Fibroblast of peridontal ligament (primary cell): ENCODE results near the gene CHTF18.

Experiments
- DNase-seq: peaks from one replicate; pipeline ENCODE4 v3.0.0-alpha.2; 2010; ENCODE audit errors: extremely low read depth

The CHTF18 gene

DNA sequence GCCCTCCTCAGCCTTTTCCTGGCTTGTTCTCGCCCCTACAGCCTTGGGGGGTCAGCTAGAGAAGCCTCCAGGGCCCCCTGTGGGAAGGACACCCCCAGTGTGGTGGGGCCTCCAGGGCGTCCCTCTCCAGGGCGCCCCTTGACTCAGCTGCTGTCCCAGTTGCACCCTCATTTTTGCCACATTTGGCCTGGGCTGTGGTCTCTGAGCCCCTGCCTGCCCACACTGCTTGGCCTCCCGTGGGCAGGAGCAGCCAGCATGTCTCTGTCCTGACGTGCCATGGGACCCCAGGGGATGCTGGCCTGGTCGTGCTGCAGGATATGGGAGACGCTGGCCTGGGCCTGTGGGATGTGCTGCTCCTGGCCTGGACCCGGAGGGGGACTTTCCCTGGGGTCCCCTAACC, 5.0 kb downstream of the CHTF18 start:
- DNase-seq = no peak

DNA sequence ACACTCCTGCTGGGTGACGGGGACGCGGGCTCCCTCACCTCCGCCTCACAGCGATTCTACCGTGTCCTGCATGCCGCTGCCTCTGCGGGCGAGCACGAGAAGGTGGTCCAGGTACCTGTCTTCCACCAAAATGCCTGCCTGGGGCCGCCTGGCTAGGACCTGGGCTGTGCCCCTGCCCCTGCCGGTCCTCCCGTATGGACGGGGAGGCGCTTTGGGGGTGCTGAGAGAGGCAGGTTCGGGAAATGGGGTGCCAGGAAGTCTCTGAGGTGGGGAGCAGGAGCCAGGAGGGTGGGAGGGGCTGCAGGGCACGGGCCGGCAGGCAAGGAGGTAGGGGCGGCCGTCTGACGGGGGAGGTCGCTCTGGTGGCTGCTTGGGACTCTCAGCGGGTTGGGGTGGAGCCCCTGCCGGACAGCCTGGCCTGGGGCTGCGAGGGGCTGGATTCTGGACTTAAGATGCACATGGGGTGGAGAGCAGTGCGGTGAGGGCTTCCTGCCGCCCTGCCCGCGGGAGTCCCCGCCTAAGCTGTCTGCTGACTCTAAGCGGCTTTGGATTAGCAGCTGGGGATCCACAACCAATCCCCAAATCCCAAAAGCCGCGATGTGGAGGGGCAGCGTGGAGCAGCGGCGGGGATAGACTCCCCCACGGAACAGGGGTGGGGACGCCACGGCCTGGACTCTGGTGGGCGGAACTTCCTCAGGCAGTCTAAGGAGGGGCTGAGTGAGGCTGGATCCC, 5.8 kb downstream of the CHTF18 start:
- DNase-seq = no peak

DNA sequence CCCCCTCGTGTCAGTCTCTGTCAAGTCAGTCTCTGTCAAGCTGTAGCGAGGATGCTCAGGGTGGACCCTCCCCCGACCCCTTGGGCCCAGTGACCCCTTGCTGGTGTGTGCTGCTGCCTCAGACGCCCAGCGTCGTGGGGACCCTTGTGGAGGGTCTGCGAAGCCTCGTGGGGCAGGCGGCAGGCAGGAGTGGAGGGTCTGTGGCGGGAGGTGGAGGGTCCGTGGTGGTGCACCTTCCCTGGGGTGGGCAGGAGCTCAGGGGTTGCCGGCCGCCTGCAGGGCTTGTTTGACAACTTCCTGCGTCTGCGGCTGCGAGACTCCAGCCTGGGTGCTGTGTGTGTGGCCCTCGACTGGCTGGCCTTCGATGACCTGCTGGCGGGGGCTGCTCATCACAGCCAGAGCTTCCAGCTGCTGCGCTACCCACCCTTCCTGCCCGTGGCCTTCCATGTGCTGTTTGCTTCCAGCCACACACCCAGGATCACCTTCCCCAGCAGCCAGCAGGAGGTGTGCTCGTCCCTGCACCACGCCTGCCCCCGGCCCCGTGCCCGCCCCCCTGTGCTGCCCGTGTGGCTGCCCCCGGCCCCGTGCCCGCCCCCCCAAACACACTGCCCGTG, 6.5 kb downstream of the CHTF18 start:
- DNase-seq = no peak

DNA sequence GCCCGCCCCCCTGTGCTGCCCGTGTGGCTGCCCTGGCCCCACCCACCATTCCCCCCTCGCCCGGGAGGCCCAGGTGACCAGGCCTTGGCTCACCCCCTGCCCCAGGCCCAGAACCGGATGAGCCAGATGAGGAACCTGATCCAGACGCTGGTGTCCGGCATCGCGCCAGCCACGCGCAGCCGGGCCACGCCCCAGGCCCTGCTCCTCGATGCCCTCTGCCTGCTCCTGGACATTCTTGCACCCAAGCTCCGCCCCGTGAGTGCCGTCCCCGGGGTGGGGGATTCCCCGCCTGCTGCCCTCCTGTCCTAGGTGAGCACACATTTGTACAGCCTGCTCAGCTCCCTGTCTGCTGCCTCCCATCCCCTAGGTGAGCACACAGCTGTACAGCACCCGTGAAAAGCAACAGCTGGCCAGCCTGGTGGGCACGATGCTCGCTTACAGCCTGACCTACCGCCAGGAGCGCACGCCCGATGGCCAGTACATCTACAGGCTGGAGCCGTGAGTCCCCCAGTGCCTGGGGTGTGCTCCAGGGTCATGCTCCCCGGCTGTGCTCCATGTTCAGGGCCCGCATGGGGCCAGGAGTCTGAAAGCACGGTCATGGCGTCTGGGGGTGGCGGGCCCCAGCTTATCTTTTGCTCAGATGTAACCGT, 7.3 kb downstream of the CHTF18 start:
- no peak for DNase-seq

DNA sequence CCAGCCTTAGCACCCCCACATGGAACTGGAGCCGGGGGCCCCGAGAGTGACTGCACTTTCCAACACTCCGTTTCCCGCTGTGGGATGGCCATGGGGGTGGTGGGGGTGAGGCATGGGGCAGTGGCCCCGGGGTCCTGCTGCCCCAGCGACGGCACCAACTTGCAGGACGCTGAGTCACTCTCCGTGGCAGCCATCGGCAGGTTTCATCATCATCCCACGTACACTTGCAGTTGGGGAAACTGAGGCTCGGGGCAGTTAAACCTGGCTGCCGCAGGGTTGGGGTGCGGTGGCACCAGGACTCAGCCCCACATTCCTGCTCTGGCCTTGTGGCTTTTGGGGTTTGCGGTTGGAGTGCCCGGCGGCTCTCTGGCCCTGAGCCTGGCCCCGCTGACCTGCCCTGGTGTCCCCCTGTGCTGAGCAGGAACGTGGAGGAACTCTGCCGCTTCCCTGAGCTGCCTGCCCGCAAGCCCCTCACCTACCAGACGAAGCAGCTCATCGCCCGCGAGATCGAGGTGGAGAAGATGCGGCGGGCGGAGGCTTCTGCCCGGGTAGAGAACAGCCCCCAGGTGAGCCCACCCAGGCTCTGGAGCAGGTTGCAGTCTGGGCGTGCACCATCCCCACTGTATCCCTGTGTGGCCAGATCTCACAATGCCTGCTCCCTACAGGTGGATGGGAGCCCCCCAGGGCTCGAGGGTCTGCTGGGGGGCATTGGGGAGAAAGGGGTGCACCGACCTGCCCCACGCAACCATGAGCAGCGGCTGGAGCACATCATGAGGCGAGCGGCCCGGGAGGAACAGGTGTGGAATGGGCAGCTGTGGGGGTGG, 8.1 kb downstream of the CHTF18 start:
- DNase-seq = no peak

DNA sequence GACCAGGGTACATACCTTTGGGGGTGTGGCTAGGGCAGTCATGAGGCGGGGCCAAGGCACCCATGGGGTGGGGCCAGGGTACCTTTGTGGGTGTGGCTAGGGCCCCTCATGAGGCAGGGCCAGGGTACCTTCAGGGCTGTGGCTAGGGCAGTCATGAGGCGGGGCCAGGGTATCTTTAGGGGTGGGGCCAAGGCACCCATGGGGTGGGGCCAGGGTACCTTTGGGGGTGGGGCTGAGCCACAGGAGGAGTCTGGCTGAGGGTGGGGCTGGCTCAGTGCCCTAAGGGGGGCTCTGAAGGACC, 8.7 kb downstream of the CHTF18 start:
- no peak for DNase-seq

DNA sequence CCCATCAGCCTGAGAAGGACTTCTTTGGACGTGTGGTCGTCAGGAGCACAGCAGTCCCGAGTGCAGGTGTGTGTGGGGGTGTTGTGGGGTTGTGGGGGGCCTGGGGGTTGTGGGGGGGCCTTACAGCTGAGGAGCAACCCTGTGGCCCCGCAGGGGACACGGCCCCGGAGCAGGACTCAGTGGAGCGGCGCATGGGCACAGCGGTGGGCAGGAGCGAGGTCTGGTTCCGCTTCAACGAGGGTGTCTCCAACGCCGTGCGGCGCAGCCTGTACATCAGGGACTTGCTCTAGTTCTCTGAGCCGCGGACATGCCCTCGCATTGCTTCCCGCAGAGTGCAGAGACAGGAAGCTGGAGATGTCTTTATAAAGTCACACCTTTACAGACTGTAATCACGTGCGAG, 9.3 kb downstream of the CHTF18 start:
- no peak for DNase-seq

DNA sequence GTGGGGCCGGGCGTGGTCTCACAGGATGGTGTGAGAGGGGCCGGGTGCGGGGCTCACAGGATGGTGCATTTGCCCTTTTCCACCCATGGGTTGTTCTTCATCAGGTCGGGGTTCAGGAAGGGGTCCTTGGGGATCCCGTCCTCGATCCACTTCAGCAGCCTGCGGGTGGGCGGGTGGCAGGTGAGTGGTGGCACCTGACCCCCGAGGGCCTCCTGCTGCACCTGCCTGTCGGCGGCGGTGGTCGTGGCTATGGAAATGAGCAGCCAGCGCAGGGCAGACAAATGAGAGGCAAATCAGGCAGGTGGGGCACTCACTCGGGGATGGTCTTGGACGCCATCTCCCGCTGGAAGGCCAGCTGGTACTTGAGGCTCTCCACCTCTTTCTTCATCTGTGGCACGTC, 10.2 kb downstream of the CHTF18 start:
- DNase-seq = no peak

DNA sequence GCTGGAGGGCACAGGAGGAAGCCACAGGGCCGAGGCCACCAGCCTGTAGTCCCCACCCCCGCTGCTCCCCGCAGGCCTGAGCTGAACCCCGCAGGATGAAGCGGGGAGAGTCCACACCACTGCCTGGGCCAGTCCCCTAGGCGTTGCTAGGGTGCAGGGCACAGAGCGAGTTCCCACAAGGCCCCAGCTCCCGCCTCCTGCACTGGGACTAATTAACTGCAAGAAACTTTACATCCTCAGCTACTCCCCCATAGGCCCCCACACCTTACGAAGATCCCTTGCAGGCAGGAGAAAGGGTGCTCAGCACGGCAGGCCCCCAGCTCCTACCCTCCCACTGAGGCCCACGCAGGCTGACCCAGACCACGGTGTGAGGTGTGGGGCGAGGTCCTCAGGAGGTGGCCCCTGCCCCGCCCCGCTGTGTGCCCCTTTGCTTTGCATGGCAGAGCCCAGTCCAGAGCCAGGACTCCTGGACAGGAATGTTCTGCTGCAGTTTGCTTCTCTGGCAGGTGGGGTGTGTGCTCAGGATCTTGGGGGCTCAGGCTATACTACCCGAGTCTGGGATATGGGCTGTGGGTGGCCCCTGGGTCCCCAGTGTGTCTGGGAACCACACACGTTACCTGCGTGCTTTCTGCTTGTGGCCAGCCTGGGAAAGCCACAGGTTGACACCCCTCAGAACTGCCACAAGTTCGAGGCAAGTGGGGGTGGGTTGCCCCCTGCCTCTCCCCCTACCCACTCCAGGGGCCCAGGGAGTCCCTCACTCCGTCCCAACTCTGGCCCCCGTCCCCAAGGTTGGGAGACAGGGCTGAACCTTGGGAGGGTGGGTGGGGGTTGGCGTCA, 10.9 kb downstream of the CHTF18 start:
- DNase-seq = no peak

DNA sequence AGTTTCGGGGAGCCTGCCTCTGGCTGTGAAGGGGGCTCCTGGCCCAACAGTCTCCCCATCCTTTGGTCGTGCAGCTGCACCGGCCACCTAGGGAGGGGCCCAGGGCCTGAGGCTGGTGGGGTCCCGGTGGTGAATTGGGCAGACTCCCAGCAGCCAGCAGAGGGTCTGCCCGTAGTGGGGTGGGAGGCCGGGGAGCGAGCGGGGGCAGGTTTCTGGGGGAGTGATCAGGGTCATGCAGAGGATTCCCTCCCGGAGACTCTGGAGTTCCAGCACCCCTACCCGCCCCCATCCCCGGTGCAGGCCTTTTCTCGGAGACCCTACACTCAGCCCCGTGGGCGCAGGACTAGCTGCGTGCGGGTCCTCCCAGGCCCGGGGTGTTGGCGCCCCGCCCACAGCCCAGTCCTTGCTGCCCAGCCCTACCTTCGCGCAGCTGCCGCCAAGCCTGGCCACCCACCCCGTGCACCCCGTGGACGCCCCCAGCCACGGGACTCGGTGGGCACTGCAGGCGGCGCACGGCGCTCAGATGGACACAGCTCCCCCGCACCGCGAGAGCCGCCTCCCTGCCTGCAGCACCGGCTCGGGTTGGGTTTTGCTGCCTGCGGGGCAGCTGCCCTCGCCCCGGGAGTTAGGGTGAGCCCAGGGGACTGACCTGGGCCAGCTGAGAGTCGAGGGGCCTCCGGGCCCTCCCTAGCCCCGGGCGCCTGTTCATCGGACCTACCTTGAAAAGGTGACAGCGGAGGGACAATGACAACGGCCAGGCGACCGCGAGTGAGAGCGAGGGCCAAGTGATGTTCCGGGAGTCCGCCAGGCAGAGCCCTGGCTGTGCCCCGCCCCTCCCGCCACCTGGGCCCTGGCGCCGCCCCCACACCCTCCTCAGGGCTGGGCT, 11.8 kb downstream of the CHTF18 start, which contains the start of gene GNG13:
TSS of gene GNG13 (minus strand) at position 787 of the 886 bp plus-strand sequence. CDS start 1,657 bp downstream, outside the sequence.
- DNase-seq = no peak

DNA sequence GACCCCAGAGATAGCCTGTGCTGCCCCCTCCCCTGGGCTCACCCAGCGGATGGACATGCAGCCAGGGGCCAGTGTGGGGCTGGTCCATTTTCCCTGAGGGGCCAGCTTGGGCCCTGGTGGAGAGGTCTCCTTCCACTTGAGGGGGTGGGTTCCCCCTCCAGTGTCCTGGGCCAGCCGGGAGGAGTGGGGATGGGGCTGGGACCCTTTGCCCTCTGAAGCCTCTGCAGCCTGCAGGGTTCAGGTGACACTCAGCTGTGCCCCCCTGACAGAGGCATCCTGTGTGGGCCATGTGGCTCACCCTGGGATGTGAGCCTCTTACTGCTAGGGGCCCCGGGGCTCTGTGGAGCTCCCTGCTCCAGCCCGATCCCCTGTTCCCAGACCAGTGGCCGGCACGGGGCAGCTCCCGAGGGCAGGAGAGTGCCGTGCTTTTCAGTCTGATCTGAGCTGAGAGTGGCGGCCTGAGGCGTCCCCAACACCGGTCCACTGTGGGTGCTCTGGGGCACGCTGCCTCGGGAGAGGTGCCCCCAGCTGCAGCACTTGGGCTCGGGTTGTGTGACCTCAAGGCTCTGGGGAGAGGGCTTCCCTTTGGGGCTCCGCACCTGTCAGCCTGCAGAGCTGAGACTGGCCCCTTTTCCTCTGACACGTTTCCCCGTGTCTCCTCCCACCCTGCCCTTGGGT, 12.6 kb downstream of the CHTF18 start:
- no peak for DNase-seq

DNA sequence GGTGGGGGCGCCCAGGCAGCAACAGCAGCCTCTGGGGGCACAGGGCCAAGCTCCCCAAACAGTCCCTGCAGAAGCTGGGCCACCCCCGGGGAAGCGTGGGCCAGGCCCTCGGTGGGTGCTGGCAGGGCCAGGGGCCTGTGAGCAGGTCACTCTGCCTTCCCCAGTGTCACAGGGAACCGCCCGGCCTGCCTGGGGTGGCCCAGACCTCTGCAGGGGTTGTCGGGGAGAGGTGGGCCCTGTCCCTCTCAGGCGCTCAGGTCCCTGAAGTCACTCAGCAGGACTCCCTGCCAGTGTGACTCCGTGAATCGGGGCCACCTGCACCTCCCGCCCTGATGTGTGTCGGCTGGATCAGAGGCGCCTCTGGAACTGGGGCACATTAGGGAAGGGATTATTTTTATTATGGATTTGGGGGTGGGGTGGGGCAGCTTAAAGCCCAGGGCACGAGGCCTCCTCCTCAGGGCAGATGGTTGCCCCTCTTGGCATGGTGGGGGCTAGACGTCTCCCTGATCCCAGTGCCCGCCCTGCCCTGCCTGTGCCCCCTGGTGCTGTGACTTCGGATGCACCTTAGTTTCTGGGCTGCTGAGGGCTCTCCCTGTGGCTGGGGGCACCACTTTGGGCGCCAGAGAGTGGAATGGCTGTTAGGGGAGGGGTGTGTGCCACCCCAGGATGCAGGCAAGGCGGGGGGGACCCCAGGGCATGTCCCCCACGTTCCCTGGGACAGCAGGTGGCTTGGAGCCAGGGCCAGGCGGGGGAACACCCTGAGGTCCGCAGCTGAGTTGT, 13.4 kb downstream of the CHTF18 start:
- no peak for DNase-seq

DNA sequence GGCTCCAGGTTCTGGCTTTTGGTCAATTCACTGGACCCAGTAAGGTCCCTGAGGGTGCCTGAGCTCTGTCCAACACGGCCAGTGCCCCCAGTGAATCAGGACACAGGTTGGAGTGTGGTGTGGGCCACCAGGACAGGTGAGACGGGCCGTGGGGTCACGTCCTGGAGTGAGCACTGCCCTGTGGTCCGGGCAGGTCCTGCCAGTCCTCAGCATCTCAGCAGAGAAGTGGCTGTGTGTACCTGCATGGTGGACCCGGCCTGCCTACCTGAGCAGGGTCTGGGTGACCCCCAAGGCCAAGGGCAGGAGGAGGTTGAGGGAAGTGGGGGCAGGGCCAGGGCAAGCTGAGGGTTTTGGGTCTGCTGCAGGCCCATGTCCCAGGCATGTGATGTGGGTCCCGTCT, 14.0 kb downstream of the CHTF18 start:
- no peak for DNase-seq

DNA sequence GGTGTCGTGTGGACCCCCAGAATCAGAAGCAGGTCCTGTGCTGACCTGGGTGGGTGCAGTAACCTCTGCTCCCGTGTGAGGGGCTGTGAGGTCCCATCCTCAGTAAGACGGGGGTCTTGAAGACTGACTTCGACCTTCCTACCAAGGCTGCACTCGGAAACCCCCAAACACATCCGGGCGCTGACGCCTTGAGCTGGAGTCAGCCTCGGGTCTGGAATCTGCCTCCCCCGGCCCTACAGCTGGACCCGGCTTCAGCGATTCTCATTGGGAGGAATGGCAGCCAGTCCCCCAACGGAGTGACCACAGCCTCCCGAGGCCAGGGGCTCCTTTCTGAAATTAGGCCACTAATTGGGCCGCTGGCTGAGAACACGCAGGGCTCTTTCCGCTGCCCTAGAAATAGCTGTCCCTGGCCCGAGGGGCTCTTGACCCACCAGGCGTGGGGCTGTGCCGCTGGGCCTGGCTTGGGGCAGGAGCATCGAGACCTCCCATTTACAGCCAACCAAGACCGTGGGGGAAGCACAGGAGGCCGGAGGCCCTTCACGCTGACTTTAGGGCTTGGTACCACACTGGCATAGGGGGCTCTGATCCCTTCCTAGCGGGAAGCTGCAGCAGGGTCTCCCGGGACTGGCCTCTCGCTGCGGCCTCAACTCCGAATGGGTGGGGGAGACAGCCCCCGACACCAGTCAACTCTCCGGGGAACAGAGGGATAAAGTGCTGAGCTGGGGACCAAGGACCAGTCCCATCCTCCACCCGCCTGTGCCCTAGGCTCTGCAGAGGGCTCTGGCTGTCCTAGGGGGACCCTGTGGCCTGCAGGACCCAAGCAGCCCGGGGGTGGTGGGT, 14.7 kb downstream of the CHTF18 start:
- no peak for DNase-seq

DNA sequence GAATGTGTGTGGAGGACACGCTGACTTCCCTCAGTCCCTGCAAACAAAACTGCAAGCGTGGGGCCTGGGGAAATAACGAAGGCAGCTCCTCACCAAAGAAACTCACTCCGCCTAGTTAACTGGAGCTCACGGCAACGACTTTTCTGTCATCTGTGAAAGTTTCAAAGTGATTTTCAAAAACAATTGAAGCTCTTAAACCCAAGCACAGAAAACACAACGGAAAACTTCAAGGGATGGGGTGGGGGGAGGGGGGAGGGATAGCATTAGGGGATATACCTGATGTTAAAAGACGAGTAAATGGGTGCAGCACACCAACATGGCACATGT, 15.3 kb downstream of the CHTF18 start:
- DNase-seq = no peak

DNA sequence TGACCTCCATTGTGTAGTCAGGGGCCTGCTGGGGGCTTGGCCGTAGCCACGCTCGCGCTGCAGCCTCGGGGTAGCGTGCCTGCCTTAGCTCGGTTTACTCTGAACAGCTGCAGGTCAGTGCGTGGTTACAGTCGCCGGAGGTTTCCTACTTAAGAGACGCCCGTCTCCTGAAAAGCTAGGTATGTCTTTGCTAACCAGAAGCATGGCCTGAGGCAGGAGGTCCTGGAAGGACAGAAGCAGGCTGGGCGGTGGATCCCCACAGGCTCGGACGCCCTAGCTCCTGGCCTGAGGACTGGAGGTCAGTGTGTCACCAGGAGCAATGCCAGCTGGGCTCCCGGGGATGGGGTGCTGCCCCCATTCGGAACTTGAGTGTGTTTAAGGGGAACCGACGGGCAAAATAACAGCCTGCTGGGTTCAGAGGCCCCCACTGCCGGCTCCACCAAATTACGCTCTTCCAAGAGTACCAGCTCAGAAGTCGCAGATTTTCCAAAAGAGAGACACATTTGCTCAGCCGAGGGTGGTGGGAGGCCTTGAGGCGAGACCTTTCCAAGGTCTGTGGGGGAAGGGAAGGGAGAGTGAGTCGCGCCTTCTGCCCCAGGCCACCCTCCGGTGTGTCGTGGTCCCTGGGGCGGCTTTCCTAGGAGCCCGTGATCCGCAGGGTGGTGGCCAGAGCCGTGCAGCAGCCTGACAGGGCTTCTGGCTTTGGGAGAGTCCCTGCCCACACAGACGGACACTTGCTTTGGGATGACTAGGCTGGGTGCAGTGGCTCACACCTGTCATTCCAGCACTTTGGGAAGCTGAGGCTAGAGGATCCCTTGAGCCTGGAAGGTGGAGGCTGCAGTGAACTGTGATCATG, 16.0 kb downstream of the CHTF18 start:
- no peak for DNase-seq

DNA sequence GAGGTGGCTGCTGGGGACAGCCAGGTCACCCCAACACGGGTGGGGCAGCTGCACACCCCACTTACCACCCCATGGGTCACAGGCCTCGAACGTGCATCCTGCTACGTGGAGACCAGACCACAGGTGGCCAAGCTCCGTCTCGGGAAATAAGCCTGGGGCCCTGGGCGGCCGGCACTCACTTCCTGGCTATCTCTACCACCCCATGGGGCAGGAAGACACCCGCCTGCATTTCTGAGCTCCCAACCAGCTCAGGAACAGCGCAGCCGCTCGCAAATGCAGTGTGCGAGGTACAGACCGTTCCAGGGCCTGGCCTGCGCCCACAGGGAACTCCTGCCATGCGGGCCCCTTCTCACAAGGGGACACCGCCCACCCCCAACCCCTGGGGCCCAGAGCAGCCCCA, 17.1 kb downstream of the CHTF18 start:
- DNase-seq = no peak
